GM13977 (cell line): ENCODE results near the gene ZSCAN5C.
"Not testable (repeated sequence)": the region's sequence is repeated elsewhere in the genome, so short reads cannot be mapped to it uniquely, and the experiment has no call there.

Experiments
- DNase-seq: peaks from one replicate; pipeline ENCODE4 v3.0.0; 2012; ENCODE audit warnings: low spot score
- in situ Hi-C: fragments of 300-500 bp; cut with MboI; formaldehyde crosslinking; loops from one replicate; pipeline ENCODE4 v1.12.0; 2022; ENCODE audit warnings: low sequenced_read_pairs, low pct_unique_long_range_greater_than_20kb, mixed read lengths, inconsistent platforms; ENCODE audit not compliant: unreplicated experiment
- TF ChIP-seq, protein P1 (sequence below): IDR thresholded peaks from 2 replicates; pipeline ENCODE4 v1.5.1; 2012; ENCODE audit warnings: mild to moderate bottlenecking, control low read depth; ENCODE audit not compliant: insufficient read depth; ENCODE audit errors: extremely low read depth, missing control alignments

Gene ZSCAN5C

DNA sequence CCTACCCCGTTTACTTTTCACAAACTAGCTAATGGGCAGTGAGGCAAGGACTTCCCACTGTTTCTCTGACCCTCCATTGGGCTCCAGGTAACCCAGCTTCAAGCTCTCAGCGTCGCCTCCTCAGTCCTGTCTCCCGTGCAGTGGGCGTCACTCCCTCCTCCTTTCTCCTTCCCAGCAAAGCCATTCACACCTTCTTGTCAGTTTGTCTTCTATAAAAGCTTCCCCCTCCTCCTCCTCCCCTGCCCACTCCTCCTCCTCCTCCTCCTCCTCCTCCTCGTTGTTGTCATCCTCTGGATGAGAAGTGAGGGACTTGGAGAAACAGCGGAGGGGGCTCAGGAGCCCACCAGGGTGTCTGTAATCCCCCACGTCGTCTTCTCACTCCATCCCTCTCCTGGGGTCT is 28.0 kb upstream of the ZSCAN5C start:
- in situ Hi-C loops, result no loop called here
- TF ChIP-seq, protein P1, sequence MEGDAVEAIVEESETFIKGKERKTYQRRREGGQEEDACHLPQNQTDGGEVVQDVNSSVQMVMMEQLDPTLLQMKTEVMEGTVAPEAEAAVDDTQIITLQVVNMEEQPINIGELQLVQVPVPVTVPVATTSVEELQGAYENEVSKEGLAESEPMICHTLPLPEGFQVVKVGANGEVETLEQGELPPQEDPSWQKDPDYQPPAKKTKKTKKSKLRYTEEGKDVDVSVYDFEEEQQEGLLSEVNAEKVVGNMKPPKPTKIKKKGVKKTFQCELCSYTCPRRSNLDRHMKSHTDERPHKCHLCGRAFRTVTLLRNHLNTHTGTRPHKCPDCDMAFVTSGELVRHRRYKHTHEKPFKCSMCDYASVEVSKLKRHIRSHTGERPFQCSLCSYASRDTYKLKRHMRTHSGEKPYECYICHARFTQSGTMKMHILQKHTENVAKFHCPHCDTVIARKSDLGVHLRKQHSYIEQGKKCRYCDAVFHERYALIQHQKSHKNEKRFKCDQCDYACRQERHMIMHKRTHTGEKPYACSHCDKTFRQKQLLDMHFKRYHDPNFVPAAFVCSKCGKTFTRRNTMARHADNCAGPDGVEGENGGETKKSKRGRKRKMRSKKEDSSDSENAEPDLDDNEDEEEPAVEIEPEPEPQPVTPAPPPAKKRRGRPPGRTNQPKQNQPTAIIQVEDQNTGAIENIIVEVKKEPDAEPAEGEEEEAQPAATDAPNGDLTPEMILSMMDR, result no peak

DNA sequence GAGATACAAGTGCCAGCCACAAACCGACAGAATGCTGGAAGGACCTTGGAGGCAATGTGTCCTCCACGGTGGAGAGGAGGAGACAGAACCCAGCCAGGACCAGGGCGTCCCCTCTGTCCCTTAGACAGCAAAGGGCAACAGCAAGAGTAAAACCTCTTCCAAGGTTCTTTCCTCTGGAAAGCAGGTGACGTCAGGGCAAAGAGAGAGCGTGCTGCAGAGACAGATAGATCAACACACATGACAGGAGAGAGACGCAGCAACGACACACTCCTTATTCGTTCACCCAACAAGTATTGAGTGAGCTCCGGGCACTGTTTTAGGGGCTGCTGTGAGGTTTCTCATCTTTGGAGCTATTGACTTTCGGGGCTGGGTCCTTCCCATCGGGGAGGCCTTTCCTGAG is 27.5 kb upstream of the ZSCAN5C start:
- in situ Hi-C loops, result no loop called here
- TF ChIP-seq, protein P1, result no peak
- no peak for DNase-seq

More for the DNA sequence above, 28.0 kb upstream of the ZSCAN5C start:
- DNase-seq, result no peak

DNA sequence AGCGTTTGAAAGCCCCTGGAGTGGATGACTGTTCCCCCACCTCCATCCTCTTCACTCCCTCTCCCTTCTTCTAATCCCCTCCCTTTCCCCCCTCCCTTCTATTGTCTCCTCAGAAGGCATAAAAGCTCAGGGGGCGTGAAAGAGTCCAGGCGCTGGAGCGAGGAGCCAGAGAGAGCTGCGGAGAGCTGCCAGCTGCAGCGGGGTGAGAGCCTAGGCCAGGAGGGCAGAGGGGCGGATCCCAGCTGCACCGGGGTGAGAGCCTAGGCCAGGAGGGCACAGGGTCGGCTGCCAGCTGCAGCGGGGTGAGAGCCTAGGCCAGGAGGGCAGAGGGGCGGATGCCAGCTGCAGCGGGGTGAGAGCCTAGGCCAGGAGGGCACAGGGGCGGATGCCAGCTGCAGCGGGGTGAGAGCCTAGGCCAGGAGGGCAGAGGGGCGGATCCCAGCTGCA is 26.2 kb upstream of the ZSCAN5C start, which contains the start of gene GALP:
Gene GALP (plus strand): TSS at position 148 of the 447 bp plus-strand sequence. CDS start 1,101 bp downstream, outside the sequence.
- in situ Hi-C loops, DNase-seq: not testable (repeated sequence)

DNA sequence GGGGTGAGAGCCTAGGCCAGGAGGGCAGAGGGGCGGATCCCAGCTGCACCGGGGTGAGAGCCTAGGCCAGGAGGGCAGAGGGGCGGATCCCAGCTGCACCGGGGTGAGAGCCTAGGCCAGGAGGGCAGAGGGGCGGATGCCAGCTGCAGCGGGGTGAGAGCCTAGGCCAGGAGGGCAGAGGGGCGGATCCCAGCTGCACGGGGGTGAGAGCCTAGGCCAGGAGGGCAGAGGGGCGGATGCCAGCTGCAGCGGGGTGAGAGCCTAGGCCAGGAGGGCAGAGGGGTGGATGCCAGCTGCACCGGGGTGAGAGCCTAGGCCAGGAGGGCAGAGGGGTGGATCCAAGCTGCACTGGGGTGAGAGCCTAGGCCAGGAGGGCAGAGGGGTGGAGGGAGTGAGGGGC is 25.8 kb upstream of the ZSCAN5C start:
- in situ Hi-C loops, DNase-seq: not testable (repeated sequence)

DNA sequence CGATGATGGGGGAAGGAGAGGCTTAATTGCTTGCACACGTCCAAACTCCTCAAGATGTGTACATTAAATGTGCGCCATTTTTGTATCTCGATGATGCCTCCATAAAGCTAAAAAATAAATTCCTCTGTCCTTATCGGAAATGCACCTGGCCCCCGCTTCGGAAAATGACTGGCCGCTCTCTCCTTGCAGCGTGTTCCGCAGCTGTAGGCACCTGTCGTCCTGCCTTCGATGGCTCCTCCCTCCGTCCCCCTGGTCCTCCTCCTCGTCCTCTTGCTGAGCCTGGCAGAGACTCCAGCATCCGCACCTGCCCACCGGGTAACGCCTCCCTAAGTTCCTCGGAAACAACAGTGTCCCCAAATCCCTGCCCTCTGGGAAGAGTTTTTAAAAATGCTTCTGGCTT is 25.2 kb upstream of the ZSCAN5C start:
- no peak for DNase-seq
- in situ Hi-C loops, result no loop called here
- TF ChIP-seq, protein P1, result no peak

DNA sequence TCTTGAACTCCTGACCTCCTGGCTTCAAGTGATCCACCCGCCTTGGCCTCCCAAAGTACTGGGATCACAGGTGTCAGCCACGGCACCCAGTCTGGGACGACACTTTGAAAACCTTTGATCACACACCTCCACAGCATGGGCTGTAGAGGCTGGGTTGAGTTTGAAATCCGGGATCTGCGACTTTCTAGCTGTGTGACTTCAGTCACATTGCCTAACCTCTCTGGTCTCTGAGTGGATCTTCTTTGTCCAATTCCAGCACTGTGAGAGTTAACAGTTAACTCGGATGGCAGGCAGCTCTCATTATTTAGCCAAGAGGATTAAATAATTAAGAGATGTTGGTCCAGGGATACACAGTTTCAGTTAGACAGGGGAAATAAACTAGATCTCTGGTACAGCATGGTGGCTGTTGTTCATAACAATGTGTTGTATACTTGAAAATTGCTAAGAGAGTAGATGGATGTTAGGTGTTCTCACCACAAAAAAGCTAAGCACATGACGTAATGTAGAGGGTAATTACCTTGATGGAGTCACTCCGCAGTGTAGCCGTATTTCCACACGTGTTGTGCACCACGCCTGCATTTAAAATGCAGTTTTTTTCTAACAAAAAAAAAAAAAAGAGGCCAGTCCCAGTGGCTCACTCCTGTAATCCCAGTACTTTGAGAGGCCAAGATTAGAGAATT is 24.4 kb upstream of the ZSCAN5C start:
- TF ChIP-seq, protein P1, result no peak
- DNase-seq, result no peak
- in situ Hi-C loops, result no loop called here

DNA sequence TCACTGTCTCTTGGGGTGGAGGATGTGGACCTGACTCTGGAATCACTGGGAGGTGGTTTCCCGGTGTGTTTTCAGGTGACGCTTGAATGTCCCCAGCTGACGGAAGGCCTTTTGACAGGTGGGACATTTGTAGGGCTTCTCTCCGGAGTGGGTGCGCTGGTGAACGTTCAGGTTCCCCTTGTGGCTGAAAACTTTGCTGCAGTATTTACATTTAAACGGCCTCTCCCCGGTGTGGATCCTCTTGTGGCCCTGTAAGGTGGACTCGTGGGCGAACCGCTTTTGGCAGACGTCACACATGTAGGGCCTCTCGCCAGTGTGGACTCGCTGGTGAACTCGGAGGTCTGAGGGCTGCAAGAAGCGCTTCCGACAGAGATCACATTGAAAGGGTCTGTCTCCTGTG is 12.3 kb upstream of the ZSCAN5C start:
- TF ChIP-seq, protein P1, result no peak
- in situ Hi-C loops, result no loop called here
- DNase-seq, result no peak

DNA sequence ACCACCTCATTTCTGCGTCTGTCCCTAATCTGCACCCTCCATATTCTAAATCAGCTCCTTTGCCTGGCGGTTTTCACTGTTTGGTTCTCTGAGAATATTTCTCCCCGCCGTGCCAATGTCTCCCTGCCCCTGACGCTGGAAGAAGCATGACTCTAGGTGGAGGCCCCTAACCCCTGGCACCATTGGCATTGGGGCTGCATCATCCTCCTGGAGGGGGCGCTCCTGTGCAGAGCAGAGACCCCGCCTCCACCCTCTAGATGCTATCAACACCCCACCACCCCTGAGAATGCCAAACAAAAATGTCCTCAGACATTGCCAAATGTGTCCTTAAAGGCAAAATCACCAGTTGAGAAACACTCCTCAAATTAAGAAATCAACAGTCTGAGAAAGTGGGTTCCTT is 11.0 kb upstream of the ZSCAN5C start:
- in situ Hi-C loops, result no loop called here
- TF ChIP-seq, protein P1, result no peak

More for the DNA sequence above, 11.0 kb upstream of the ZSCAN5C start:
- no peak for DNase-seq
